Heart left ventricle (tissue), 13 donors: ENCODE measurements around the gene SFT2D3.

Source experiments
- CTCF ChIP-seq, 12 donors: fragments of 200-600 bp; sonication (generic) in 4 of 12; IDR thresholded peaks; one replicate each; pipeline versions ENCODE4 v1.5.0 to v1.8.0; 2018 to 2022; ENCODE audit warnings: antibody characterized with exemption in 12 of 12, mild to moderate bottlenecking in 5 of 12
- POLR2A ChIP-seq, 2 donors: fragments of 450-650 bp; IDR thresholded peaks; one replicate each; pipeline ENCODE4 v1.6.1; 2017; ENCODE audit warnings: antibody characterized with exemption in 2 of 2, mild to moderate bottlenecking in 2 of 2, moderate library complexity in 2 of 2
- donor health status: ischemic (EF 13 %, LVEDD 7.1; RV severe dilation, severe dysfunction).
- donor health status: DM: no; HTN: yes; CAD: no.
- donor health status: DM: no; HTN: no; CAD: no.
- donor health status: ischemic (EF 25% LVEDD 6.9; RV normal size, moderate dysfunction).
- donor health status: ischemic (EF 25% LVEDD 5.7; RV mildly dilated, moderate dysfunction).
- donor health status: ischemic (EF 35%, LVEDD 5.7; RV mildly dilated, moderate dysfunction).
- donor health status: nonischemic (EF 11% LVEDD 7.7; RV severe dilation, severe dysfunction).
- donor health status: DM: yes; HTN: yes; CAD: no.
- donor health status: PGD.
- donor health status: ischemic (EF 29% LVEDD 5.4; RV normal size, mild dysfunction).
- donor health status: nonischemic (EF 23%, LVEDD 6.1; RV moderate dilation, normal function).

GRCh38 chr2:127747621-127748020, 46.3 kb downstream of the SFT2D3 start:
- TF ChIP-seq CTCF (IDR thresholded peaks at IDR 0.05) (no peak), POLR2A (IDR thresholded peaks at IDR 0.05) (no peak)
